H1 (cell line): ENCODE measurements around the gene RPS6KA5. TPM values are rescaled to one million over a fixed set of nuclear protein-coding genes. Genes with fewer than 3 reads are reported as not detected.

ENCODE experiments used
- polyA plus RNA-seq, 7 experiments: library from polyadenylated mRNA; depleted of rRNA in 3 of 7; stranded (reverse) in 5 of 7; unstranded in 2 of 7; fragments of >200 nt in 5 of 7; fragments of 200-250 nt in 2 of 7; gene quantifications; 1 replicate in 5 of 7; 2 replicates in 1 of 7; 4 replicates in 1 of 7; pipeline versions ENCODE4 v1.2.1 to v1.2.3, GENCODE V29; 2011 to 2013; ENCODE audit warnings: missing spikeins in 2 of 7, mixed read lengths in 2 of 7
- total RNA-seq: library from RNA; stranded (reverse); fragmentation: NEBNext Ultra II Directional; extraction: Animal tissue kit (Norgen Biotek cat#: 25700); gene quantifications from 2 replicates; pipeline ENCODE4 v1.2.1, GENCODE V29; 2021
- TF ChIP-seq, protein P1 (sequence below), 3 experiments: IDR thresholded peaks; 1 replicate in 2 of 3; 2 replicates in 1 of 3; pipeline versions ENCODE4 v1.5.1 to v1.6.1; 2011; ENCODE audit warnings: low read length in 3 of 3, mild to moderate bottlenecking in 3 of 3, inconsistent platforms in 2 of 3, low read depth in 1 of 3, moderate library complexity in 1 of 3; ENCODE audit not compliant: insufficient read depth in 1 of 3; ENCODE audit errors: control extremely low read depth in 1 of 3

The RPS6KA5 gene
- total and polyA plus RNA-seq, 2 of the 8 experiments (the other 6 are each of a cell fraction or from before 2014, with no cell fraction given): 0.85 to 3.1 TPM

- TF ChIP-seq, protein P1, sequence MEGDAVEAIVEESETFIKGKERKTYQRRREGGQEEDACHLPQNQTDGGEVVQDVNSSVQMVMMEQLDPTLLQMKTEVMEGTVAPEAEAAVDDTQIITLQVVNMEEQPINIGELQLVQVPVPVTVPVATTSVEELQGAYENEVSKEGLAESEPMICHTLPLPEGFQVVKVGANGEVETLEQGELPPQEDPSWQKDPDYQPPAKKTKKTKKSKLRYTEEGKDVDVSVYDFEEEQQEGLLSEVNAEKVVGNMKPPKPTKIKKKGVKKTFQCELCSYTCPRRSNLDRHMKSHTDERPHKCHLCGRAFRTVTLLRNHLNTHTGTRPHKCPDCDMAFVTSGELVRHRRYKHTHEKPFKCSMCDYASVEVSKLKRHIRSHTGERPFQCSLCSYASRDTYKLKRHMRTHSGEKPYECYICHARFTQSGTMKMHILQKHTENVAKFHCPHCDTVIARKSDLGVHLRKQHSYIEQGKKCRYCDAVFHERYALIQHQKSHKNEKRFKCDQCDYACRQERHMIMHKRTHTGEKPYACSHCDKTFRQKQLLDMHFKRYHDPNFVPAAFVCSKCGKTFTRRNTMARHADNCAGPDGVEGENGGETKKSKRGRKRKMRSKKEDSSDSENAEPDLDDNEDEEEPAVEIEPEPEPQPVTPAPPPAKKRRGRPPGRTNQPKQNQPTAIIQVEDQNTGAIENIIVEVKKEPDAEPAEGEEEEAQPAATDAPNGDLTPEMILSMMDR (IDR thresholded peaks at IDR 0.05; ENCODE audit: control extremely low read depth in 1 of 3, insufficient read depth in 1 of 3, low read depth in 1 of 3, low read length in 3 of 3): peak in 2 of 3 experiments; percentile 45 to 56; a peak in 3 of 4 replicates
Observed at GRCh38 chr14:90815822-90816662, 244.4 kb downstream of the RPS6KA5 start, which contains the start of gene TTC7B (continued).
